Measurements from ENCODE around the gene MIR17HG. TPM values are rescaled to one million over a fixed set of nuclear protein-coding genes. Genes with fewer than 3 reads are reported as not detected.

The MIR17HG gene
- total RNA-seq, 1 donor from 2014 or later: 0.82 TPM

DNA sequence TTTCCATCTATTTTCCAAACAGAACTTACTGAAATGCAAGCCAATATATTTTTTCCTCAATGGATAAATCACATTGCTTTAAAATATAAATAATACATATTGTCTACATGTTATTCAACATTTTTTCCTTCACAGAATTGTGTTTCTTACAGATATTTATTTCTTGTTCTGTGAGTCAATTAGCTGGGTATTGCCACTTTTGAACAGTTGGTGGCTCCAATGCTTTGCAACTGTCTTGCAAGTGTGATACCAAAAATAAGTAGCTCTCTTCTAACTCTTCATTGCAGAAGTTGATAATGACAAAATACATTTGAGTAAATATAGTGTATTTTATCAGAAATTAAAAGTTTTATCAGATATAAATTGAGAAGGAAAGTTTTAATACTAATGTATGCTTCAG, 33.9 kb downstream of the MIR17HG start:
- TF ChIP-seq, protein P1, sequence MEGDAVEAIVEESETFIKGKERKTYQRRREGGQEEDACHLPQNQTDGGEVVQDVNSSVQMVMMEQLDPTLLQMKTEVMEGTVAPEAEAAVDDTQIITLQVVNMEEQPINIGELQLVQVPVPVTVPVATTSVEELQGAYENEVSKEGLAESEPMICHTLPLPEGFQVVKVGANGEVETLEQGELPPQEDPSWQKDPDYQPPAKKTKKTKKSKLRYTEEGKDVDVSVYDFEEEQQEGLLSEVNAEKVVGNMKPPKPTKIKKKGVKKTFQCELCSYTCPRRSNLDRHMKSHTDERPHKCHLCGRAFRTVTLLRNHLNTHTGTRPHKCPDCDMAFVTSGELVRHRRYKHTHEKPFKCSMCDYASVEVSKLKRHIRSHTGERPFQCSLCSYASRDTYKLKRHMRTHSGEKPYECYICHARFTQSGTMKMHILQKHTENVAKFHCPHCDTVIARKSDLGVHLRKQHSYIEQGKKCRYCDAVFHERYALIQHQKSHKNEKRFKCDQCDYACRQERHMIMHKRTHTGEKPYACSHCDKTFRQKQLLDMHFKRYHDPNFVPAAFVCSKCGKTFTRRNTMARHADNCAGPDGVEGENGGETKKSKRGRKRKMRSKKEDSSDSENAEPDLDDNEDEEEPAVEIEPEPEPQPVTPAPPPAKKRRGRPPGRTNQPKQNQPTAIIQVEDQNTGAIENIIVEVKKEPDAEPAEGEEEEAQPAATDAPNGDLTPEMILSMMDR (IDR thresholded peaks at IDR 0.05): peak; percentile 96
- Mint-ChIP-seq H3K36me3 (ENCODE audit: low read depth) (no peaks in the 10 kb centered on the region), H3K4me3 (ENCODE audit: unreplicated experiment) (no peak overlapping the region), H3K27me3 (ENCODE audit: low read depth) (peaks cover 8% of the 10 kb centered on the region), H3K4me1 (ENCODE audit: low read depth) (no peaks in the 10 kb centered on the region), H3K9me3 (ENCODE audit: low read depth) (no peaks in the 10 kb centered on the region), H3K27ac (ENCODE audit: unreplicated experiment) (no peak overlapping the region)
- no peak for DNase-seq (ENCODE audit: low spot score)

DNA sequence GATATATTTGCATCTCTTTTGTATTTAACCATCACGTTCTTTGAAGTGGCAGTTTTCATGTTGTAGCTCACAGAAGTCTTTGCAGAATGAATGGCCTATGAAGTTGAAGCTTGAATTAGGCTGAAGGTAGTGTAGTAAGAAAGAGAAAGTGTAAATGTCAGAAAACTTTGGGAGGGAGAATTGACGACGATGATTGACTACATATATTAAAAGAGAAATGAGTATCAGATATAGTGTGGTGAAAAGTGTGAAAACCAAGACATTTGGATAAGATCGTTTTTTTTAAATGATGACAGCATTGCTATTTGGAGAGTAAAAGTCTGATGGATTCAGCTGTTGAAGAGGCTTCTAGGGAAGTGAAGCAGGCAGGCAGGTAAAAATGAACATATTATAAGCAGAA, 36.3 kb downstream of the MIR17HG start:
- TF ChIP-seq, protein P1 (IDR thresholded peaks at IDR 0.05): no peak
- H3K36me3 Mint-ChIP-seq (ENCODE audit: low read depth): no peaks in the 10 kb centered on the region
- H3K9me3 Mint-ChIP-seq (ENCODE audit: low read depth): no peaks in the 10 kb centered on the region
- no peak for DNase-seq (ENCODE audit: low spot score)
- no peaks in the 10 kb centered on the region for H3K4me1 Mint-ChIP-seq (ENCODE audit: low read depth)
- H3K27me3 Mint-ChIP-seq (ENCODE audit: low read depth): peaks cover 8% of the 10 kb centered on the region
- H3K27ac Mint-ChIP-seq (ENCODE audit: unreplicated experiment): no peak overlapping the region
- H3K4me3 Mint-ChIP-seq (ENCODE audit: unreplicated experiment): no peak overlapping the region

DNA sequence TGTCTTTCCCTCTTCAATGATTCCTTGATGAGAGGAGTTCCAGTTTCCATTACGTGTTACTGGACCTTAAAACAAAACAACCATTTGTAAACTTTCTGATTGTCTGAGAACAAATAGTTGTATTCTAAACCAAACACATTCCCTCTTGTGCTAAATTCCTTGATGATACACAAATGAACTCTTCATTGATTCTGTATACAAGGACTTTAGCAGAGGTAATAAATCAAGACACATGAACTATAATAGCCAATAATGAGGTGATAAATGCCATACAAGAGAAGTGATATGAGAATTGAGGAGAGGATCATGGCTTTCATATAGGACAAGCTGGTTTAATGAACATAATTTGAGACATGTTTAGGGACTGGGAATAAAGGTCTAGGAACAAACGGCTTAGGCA, 37.4 kb downstream of the MIR17HG start:
- H3K27me3 Mint-ChIP-seq (ENCODE audit: low read depth): peaks cover 9% of the 10 kb centered on the region
- H3K9me3 Mint-ChIP-seq (ENCODE audit: low read depth): no peaks in the 10 kb centered on the region
- no peaks in the 10 kb centered on the region for H3K36me3 Mint-ChIP-seq (ENCODE audit: low read depth)
- DNase-seq (ENCODE audit: low spot score): no peak
- no peak overlapping the region for H3K27ac Mint-ChIP-seq (ENCODE audit: unreplicated experiment)
- H3K4me1 Mint-ChIP-seq (ENCODE audit: low read depth): no peaks in the 10 kb centered on the region
- TF ChIP-seq, protein P1 (IDR thresholded peaks at IDR 0.05): no peak
- no peak overlapping the region for H3K4me3 Mint-ChIP-seq (ENCODE audit: unreplicated experiment)

DNA sequence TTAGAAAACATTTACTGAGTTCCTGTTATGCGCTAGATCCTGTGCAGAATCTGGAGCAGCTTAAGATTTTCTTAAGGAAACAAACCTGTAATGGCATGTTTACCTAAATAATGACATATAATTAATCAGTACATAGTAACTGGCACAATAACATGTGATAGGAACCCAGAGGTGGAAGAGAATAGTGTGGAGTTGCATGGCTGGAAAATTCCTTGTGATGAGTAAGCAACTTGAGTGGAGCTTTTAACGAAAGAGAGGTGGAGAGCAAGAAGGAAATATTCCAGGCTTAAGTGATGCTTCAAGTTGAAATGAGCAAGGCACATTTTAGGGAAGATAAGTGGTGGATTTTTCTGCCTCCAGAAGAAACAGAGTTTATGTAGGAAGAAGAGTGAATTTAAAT, 41.7 kb downstream of the MIR17HG start:
- DNase-seq (ENCODE audit: low spot score): no peak
- no peaks in the 10 kb centered on the region for H3K4me1 Mint-ChIP-seq (ENCODE audit: low read depth)
- H3K36me3 Mint-ChIP-seq (ENCODE audit: low read depth): no peaks in the 10 kb centered on the region
- no peak overlapping the region for H3K4me3 Mint-ChIP-seq (ENCODE audit: unreplicated experiment)
- TF ChIP-seq, protein P1 (IDR thresholded peaks at IDR 0.05): no peak
- no peaks in the 10 kb centered on the region for H3K9me3 Mint-ChIP-seq (ENCODE audit: low read depth)
- no peak overlapping the region for H3K27ac Mint-ChIP-seq (ENCODE audit: unreplicated experiment)
- peaks cover 27% of the 10 kb centered on the region for H3K27me3 Mint-ChIP-seq (ENCODE audit: low read depth)

DNA sequence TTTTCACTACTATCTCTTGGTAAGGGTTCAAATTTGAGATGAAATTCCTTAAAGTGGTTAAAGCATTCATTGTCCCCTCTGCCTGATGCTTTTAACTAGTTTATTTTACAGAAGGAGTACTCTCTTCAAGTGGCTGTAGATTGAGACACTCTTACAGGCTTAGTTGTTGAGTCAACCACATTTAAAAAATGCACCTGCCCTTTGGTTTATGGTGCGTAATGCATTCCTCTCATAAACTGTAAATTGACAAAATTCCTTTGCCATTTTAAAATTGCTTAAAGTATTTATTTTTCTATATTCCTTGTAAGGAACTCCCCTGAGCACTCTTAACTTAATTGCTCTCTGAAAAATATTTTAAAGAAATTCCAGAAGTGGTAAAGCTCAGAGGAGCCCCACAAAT, 50.1 kb downstream of the MIR17HG start:
- no peak overlapping the region for H3K27ac Mint-ChIP-seq (ENCODE audit: unreplicated experiment)
- TF ChIP-seq, protein P1 (IDR thresholded peaks at IDR 0.05): no peak
- no peaks in the 10 kb centered on the region for H3K9me3 Mint-ChIP-seq (ENCODE audit: low read depth)
- H3K4me3 Mint-ChIP-seq (ENCODE audit: unreplicated experiment): no peak overlapping the region
- DNase-seq (ENCODE audit: low spot score): no peak
- peaks cover 5% of the 10 kb centered on the region for H3K4me1 Mint-ChIP-seq (ENCODE audit: low read depth)
- no peaks in the 10 kb centered on the region for H3K36me3 Mint-ChIP-seq (ENCODE audit: low read depth)
- peaks cover 30% of the 10 kb centered on the region for H3K27me3 Mint-ChIP-seq (ENCODE audit: low read depth)
